DMS114 treated with DMSO at 0.1 percent for 48 hours (cell line): Measurements from ENCODE around the gene NTM.

Experiments
- DNase-seq: peaks from one replicate; lab custom pipeline; 2025; ENCODE audit not compliant: unreplicated experiment; lab: John Stamatoyannopoulos, UW

Gene NTM

DNA sequence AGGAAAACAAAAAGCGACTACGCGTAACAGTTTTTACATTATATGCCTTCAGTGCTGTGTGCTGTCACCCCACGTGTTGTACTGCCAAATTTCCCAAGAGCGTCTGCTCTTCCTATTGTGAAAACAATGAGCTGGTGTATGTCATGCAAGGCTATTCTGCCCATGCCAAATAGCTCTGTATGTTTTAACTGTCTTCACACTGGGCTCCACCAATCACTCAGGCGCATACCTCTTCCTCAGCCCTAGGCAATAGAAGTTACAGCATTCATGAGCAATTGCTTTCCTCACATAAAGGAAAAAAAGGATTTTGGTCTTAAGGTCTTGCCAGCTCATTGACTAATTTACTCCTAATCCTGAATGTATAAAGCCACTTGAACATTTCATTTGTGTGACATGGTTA lies 606.8 kb downstream of the NTM start:
- DNase-seq = no peak

DNA sequence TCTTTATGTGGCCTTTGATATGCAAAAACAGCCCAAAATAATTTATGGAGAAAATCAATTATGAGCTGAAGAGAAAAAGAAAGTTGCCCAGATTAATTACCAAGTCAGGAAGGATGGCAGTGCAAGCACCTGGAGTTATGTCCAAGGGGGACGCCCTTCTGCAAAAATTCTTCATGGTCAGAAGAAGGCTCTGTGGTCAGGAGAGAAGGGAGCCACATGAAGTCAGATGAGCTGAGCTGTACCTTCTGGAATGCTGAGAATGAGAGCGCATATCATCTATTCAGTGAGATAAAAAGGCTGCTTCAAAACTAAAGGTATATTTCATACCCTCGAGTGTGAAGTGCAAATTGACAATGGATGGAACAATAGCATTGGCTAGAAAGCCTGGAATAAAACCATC lies 607.4 kb downstream of the NTM start:
- no peak for DNase-seq

DNA sequence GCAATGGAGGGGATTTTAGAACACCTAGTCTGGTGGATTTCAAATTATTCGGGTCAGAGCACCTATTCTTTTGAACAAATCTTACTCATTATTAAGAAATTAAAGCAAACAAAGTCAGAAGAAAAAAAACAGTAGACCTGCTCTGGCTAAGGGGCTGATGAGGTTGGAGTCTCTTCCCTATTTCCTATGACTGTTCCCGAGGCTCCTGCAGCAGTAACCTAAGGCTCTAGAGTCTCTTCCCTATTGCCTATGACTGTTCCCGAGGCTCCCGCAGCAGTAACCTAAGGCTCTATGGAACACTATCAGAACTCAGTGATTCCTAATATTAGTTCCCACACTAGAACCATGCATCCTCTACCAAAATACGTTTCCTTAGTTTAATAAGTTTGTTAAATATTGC lies 607.9 kb downstream of the NTM start:
- no peak for DNase-seq

DNA sequence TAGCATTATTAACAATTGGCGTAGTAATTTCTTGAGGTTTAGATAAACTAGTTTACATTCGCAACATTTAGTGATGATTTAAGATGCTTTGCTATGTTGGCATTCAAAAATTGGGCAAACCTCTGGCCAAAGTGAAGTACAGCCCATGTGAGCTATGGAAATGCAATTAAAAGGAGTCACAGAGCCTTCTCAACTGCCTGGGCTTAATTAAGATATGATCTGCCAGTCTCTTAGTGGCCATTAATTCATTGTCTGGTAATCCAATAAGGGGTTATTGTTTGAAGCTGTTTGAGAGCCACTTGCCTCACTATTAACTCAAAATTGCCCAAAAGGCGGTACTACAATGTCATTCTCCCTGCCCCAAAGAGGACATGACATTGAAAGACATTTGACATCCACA lies 608.9 kb downstream of the NTM start:
- no peak for DNase-seq

DNA sequence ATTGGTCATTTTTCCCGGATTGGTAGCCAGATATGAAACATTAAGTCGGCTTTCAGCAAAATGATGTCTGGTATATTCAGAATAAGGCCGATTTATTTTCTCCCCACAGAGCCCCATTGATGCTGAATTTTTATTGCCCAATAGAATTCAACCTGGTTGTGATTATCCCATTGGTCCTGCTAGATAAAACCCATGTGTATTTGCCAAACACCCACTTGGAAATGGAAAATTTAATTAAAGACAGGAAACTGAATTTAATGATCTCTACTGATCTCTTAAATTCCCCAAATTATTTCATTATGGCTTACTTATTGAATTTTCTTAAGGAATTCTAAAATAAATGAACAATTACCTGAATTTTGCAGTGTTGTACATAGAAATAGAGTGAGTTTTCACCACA lies 609.8 kb downstream of the NTM start:
- no peak for DNase-seq

DNA sequence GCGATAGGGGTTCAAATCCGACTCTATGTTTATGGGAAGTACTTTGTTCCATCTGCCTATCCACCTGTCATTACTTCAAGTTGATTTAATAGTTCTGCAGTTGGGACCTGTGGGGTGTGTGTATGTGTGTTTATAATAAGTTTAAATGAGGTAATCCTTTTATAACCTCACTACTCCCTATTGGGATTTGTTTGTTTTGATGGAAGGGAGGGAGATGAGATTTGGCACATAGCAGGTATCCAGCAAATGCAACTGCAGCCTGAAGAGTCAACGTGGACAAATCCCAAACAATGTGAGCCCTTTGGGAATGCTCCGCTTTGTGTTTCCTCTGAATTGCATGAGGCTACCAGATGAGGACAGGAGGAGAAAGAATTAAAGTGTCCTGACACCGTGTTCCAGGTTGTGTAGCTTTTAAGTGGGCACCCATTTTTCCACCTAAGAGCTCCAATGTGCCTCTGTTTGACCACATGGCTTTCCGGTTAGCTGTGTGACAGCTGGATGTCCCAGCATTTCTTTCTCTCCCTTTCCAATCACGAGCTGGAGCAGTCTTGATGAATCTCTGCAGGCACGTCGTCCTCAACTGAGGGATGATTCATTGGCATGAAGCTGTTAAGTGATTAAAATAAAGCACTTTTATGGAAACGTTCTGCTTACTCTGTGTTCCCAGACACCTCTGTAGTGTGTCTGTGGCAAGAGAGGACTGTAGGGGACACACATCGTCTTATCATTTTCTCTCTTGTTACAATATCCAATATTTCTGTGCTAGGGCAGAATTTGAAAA lies 610.7 kb downstream of the NTM start:
- DNase-seq = no peak

DNA sequence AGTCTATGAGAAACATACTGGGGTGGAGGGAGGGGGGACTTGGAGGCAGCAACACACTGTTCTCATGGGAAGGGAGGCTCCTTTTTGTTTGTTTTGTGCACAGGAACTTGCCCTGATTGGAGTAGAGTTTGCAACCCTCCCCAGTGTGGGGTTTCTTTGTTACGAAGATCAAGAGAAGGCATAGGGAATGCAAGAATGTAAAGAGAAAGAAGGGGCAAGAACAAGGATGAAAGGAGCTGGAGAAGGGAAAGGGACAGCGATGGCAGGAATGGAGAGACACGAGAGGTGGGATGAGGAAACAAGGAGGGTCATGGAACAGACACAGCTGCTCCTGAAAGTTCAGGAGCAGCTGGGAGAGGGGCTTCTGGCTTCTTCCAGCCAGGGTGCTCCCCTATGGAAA lies 611.7 kb downstream of the NTM start:
- no peak for DNase-seq

DNA sequence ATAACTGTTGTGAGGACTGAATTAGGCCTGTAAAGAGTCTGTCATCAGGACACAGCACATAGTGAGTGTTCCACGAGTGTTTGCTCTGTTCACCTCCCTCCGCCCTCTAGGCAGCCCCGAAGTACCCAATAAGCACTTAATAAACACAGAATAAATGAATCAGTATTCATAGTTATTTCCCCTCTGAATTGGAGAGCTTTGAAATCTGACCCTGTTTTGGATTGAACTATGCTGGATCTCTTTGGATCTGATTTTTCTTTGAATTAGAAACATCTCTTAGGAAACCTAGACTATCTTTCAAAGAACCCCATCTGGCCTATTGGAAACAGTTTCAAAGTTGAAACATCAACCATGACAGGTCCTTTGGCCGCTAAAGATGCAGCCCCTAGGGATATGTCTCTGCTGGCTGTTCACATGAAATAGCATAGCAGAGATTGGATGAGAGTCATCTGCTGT lies 615.5 kb downstream of the NTM start:
- DNase-seq = no peak

DNA sequence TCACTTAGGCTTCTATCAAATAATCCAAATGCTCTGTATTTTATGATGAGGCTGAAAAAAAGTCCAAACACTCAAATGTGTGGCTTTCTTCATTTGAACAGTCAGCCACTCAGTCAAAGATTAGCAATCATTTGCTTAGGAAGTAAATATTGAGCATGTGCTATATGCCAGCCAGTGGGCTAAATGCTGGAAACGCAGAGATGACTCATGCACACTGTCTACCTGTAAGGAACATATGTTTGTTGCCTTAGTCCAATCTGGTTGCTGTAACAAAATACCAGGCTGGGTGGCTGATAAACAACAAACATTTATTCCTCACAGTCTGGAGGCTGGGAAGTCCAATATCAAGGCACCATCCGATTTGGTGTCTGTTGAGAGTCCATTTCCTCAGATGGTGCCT lies 617.3 kb downstream of the NTM start:
- no peak for DNase-seq

DNA sequence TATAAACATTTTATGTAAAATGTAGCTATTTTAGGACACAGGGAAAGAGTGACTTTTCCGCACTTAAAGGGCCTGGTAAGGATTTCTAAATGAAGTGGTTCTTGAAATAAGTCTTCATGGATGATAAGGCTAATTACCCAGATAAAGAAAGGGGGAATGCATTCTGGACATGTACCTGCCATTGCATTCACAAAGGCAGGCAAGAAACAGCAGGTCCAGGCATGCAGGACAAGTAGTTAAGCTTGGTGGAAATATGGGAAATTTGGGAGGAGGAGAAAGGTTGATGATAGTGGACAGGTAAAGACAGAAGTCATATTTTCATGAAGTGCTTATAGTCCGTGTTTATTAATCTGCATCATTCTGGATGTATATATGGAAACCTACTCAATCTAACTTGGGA lies 621.2 kb downstream of the NTM start:
- DNase-seq = no peak

DNA sequence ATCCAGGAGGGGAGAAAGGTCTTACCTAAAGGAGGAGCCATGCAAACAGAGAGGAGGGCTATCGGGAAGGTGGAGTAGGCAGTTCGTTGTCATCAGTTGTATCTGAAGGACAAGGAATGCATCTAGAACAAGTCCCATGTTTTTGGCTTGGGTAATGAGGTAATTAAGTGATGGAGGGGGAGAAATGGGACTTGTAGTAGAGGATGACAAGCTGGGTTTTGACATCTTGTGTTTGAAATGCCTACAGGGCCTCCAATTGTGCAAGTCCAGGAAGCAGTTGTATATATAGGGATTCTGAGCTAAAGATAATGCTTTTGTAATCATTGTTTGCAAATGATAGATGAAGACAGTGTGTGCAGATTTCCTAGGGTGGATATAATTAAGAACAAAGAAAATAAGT lies 622.8 kb downstream of the NTM start:
- no peak for DNase-seq

DNA sequence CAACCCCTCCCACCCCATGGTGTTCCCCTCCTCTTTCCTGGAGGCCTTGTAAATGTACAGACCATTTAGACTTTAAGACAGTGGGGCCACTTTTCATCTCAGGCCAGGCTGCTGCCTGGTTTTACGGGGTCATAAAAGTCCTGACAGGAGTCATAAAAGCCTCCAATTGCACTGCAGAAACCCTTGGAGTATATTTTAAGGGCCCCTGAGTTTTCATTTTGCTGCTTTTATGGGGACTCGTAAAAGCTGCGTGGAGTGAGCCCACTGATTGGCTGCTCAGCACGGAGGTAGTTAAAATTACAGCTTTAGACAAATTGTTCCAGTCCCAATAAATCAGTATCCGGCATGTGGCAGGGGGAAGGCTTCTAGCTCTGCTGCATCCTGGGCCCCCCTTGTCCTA lies 627.6 kb downstream of the NTM start:
- DNase-seq = no peak

DNA sequence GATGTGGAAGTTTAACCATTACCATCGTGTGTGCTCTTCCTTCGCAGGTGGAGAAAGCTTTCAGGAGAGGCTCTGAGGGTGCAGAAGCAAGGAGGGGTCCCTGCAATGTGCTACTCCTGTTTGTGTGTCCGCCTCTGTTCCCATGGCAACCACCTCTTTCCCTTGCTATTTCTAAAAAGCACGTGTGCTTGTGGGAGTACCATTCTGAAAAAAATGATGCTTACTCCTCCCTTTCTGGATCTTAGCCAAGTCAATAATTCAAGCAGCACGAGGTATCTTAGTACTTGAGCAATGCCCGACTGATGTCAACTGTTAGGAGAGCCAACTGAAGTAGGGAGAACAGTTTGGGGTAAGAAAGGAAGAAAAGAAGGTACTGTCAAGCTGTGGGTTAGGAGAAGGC lies 628.7 kb downstream of the NTM start:
- DNase-seq = no peak

DNA sequence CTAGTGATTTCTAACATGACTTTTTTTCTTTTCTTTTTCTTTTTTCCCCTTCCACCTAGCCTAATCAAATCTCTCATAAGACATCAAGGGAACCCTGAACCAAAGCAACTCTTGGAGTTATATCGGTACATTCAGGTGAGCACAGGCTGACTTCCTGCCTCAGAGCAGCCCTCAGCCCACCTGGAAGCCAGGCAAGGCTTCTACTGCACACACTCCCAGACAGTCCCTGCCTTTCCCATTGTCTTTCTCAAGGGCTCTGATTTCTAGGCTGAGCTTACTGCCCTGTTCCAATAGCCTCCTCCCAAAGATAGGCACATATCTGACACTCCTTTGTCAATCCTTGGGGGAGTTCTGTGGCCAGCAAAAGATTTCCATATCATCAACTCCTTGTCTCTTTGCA lies 629.5 kb downstream of the NTM start:
- DNase-seq = no peak

DNA sequence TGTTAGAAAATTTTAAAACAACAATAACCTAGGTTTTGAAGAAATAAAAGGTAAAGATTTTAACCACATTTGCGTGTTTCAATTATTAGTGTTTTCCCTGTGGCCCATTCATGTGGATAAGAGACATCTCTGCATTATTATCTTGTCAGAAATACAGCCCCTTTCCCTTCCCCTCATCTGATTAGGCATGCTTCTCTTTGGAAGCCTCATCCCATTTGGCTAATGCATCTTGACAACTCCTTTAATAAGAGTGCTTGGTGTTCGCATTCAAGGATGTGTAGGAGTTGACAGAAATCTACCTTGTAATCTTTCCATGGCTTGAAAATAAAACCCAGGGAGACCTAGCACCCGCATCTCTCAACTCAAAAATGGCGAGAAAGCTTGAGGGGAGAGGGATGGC lies 635.5 kb downstream of the NTM start:
- no peak for DNase-seq

DNA sequence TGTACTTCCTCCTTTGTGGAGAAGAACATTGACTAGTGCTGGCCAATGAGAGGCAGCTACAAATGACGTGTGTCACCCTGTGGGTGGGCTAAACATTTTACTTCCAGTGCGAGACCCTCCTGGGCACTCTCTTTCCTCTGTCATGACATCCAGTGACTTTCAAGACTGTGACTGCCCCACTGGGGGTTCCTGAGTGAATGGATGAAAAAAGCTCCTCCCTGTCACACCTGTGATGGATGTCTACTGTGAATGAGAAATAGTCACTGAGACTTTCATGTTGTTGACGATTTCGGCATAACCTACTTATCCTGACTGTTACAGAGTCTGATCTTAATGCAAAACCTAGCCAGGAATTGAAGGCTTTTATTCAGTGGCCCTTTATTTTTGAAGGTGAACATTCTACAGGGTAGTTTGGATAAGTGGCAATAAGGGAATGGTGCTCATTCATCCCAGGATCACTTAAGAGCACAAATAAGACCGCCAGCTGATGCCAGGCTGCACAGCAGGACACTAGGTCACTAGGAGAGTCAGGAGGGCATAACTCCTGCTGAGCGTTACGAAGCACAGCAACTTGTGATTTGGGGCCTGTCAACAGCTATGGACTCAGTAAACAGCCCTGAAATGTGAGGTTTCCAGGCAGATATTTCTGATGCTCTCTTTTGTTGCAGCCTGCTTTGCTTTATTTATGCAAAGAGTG lies 636.6 kb downstream of the NTM start:
- no peak for DNase-seq

DNA sequence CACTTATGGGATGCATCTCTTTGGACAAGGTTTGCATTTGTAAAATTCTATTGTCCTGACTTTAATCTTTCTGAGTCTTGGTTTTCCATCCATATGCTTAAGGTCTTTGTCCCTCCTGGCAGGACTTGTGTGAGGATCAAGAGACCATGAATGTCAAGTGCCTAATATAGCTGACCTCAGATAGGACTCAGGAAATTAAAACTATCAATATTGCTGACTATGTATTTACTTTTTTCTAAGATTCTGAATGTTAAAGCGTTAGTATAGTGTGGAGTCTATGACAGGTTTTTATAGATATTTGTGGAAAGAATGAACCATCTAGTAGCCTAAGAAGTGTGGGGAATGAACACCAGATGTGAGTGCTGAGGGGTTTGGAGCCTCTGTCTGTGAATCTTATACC lies 637.8 kb downstream of the NTM start:
- no peak for DNase-seq

DNA sequence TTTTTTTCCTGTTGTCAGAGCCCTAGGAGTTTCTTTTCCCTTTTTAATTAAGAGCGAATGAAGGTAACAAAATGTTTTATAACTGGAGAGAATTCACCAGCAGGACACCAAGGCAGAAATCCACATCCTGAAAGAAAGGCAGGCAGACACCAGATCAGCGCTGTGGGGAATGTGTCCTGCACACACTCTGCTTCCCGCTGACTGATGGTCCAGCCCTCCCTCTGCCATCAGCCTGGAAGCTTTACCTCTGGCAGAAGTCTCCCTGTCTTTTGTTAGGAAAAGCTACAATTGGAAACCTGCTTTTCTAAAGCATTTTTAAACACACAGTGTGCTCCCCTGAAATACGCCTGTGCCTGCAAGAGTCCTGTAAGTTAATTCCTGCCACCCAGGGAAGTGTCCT lies 638.5 kb downstream of the NTM start:
- no peak for DNase-seq

DNA sequence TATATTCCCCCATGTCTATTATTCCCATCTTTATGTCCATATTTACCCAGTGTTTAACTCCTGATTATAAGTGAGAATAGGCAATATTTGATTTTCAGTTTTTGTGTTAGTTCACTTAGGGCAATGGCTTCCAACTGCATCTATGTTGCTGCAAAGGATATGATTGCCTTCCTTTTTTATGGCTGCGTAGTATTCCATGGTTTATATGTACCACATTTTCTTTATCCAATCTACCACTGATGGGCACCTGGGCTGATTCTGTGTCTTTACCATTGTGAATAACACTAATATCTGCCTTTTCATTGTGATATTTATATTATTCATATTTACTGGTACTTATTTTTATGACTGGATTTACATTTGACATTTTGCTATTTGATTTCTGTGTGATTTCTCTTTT lies 649.6 kb downstream of the NTM start:
- no peak for DNase-seq

DNA sequence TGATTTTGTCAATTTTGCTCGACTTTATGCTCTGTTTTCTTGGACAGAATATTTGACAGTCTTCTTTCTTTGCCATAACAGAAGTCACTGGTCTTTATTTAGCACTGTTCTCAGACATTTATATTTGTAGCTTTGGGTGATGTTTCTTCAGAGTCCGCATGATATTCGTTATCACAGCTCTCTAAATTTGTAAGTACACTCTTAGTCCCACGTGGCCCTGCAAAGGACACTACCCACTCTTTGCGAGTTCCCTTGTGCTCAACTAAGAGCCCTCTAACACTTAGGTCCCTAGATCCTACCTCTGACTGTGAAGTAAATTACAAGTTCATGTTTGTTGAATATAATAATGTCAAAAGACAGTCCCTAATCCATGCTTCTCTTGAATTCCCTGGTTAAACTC lies 651.9 kb downstream of the NTM start:
- DNase-seq = no peak

DNA sequence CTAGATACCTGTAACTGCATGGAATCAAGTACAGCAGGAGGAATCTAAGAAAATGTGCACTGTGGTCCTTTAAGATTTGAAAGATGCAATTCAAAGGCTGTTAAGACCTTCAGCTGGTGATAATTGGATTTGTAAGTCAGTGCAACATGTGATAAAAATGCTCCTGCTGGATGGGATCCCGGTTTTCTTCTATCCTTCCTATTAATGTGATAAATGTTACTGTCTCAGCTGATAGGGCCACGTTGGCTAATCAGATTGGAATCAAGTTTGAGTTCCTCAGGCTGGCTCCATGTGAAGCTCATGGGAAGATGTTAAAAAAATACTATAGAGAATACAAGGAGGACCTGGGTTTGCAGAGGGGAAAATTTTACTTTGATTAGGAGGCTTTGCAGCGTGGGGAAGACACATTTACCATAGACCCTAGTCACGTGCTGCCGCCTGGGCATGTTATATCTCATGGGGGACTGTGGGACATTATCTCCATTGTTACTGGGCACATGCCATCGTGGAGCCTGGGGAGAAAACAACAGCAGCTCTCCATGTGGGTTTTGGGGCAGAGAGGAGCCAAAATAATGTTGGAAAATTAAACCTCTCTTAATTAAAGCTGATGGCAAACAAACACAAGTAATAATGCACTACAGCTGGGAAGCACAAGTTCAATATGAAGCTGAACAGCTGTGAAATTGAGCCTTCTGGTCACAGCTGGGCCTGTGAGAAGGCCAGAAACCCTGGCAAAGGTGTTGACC lies 652.5 kb downstream of the NTM start:
- DNase-seq = no peak
